AG04450 (cell line): Measurements from ENCODE around the gene ATP5IF1. TPM values are rescaled to one million over a fixed set of nuclear protein-coding genes. Genes with fewer than 3 reads are reported as not detected.

Source experiments
- CTCF ChIA-PET: fragments of 300-600, 350-600 bp; formaldehyde crosslinking; extraction: SDS; loops from one replicate; lab custom pipeline; 2022; ENCODE audit warnings: antibody characterized with exemption, inconsistent platforms; lab: Charles Lee
- POLR2A ChIA-PET: fragments of 350-600 bp; formaldehyde crosslinking; extraction: SDS; loops from one replicate; lab custom pipeline; 2021; ENCODE audit warnings: antibody characterized with exemption, inconsistent platforms; lab: Yijun Ruan, JAX
- DNase-seq: peaks from one replicate; pipeline ENCODE4 v3.0.0-alpha.2; 2011; ENCODE audit warnings: low read depth, low spot score
- H3K27ac ChIP-seq: one replicate; pipeline ENCODE4 v1.5.1; 2012; ENCODE audit warnings: low read depth, low read length, control low read depth
- H3K27me3 ChIP-seq: one replicate; pipeline ENCODE4 v1.6.0; 2012; ENCODE audit warnings: low read length; ENCODE audit not compliant: control insufficient read depth, insufficient read depth
- H3K4me3 ChIP-seq: 2 replicates; pipeline ENCODE4 v1.5.1; 2011; ENCODE audit warnings: mild to moderate bottlenecking, low read depth, low read length, control low read depth
- H3K9me3 ChIP-seq: 2 replicates; pipeline ENCODE4 v1.5.1; 2012; ENCODE audit warnings: low read length; ENCODE audit not compliant: control insufficient read depth, insufficient read depth
- polyA plus RNA-seq: library from polyadenylated mRNA; depleted of rRNA; stranded (reverse); fragments of >200 nt; gene quantifications from 2 replicates; pipeline ENCODE4 v1.2.3, GENCODE V29; 2011; rRNA removed
- TF ChIP-seq, protein P1 (sequence below): IDR thresholded peaks from 2 replicates; pipeline ENCODE4 v1.5.1; 2011; ENCODE audit warnings: low read depth, low read length, control low read depth, inconsistent platforms

ATP5IF1 gene
- polyA plus RNA-seq, 1 experiment: 189 TPM

GRCh38 chr1:28286111-28286510 is 50.2 kb downstream of the ATP5IF1 start:
- TF ChIP-seq, protein P1, sequence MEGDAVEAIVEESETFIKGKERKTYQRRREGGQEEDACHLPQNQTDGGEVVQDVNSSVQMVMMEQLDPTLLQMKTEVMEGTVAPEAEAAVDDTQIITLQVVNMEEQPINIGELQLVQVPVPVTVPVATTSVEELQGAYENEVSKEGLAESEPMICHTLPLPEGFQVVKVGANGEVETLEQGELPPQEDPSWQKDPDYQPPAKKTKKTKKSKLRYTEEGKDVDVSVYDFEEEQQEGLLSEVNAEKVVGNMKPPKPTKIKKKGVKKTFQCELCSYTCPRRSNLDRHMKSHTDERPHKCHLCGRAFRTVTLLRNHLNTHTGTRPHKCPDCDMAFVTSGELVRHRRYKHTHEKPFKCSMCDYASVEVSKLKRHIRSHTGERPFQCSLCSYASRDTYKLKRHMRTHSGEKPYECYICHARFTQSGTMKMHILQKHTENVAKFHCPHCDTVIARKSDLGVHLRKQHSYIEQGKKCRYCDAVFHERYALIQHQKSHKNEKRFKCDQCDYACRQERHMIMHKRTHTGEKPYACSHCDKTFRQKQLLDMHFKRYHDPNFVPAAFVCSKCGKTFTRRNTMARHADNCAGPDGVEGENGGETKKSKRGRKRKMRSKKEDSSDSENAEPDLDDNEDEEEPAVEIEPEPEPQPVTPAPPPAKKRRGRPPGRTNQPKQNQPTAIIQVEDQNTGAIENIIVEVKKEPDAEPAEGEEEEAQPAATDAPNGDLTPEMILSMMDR: no peak
- CTCF ChIA-PET: interaction anchor here (1.4 kb wide), 1 partner anchor 37 kb away, joined by 4 read pairs; no protein-coding TSS in a partner anchor
- Histone ChIP-seq H3K9me3 (no peaks in the 10 kb centered on the region), H3K4me3 (no peak overlapping the region), H3K27ac (no peak overlapping the region), H3K27me3 (no peaks in the 10 kb centered on the region)
- DNase-seq: no peak
- POLR2A ChIA-PET: interaction anchor here (0.6 to 1.3 kb wide), 2 partner anchors 26 to 198 kb away, joined by 3 read pairs; partner anchors contain the start of gene EYA3

Other genes with a start within 250 kb of the ATP5IF1 start
- 15.4 and 17.0 TPM in 2 replicates for gene EYA3, start 147.5 kb upstream of the ATP5IF1 start, polyA plus RNA-seq
- 0.09 and 0.12 TPM in 2 replicates for gene PTAFR, start 59.4 kb upstream of the ATP5IF1 start, polyA plus RNA-seq
- gene DNAJC8, start 3.1 kb upstream of the ATP5IF1 start, polyA plus RNA-seq: 91.4 and 123 TPM in 2 replicates
- gene SESN2, start 23.4 kb downstream of the ATP5IF1 start, polyA plus RNA-seq: 27.5 and 31.9 TPM in 2 replicates
- 20.1 and 21.2 TPM in 2 replicates for gene MED18, start 92.9 kb downstream of the ATP5IF1 start, polyA plus RNA-seq
- 12.3 and 15.2 TPM in 2 replicates for gene PHACTR4, start 133.6 kb downstream of the ATP5IF1 start, polyA plus RNA-seq